Raji (cell line): ENCODE results near the gene NBEA.

Experiments used
- POLR2A ChIP-seq: IDR thresholded peaks from 2 replicates; pipeline ENCODE4 v1.6.1; 2011; ENCODE audit warnings: low read depth, low read length, control low read depth; ENCODE audit not compliant: insufficient read depth

NBEA gene

DNA sequence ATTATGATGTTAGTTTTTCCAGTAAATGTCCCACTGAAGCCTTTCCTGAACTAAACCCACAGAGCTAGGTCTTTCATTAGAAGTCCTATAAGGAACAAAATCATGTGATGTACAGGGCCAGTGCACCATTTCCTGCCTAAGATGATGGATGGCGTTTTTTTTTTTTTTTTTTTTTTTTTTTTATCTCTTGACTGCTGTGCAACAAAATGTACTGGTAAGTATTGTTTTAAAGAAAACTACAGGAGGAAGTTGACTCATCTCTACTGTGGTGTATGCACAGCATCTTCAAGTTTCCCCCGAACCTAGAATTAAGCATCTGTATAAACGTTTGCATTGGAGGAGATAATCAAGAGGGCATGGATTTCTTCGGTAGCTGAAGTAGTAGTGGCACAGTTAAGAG is 197.5 kb downstream of the NBEA start:
- TF ChIP-seq POLR2A = no peak

GRCh38 chr13:35140321-35140720 is 198.3 kb downstream of the NBEA start:
- TF ChIP-seq POLR2A = no peak

GRCh38 chr13:35140831-35141230 is 198.8 kb downstream of the NBEA start:
- TF ChIP-seq POLR2A = no peak

- no peak for TF ChIP-seq POLR2A
These were observed 201.1 kb downstream of the NBEA start for GRCh38 chr13:35143123-35143522.

- TF ChIP-seq POLR2A = no peak
These were observed 202.3 kb downstream of the NBEA start for GRCh38 chr13:35144166-35144890.

GRCh38 chr13:35146686-35147085 is 204.6 kb downstream of the NBEA start:
- no peak for TF ChIP-seq POLR2A

DNA sequence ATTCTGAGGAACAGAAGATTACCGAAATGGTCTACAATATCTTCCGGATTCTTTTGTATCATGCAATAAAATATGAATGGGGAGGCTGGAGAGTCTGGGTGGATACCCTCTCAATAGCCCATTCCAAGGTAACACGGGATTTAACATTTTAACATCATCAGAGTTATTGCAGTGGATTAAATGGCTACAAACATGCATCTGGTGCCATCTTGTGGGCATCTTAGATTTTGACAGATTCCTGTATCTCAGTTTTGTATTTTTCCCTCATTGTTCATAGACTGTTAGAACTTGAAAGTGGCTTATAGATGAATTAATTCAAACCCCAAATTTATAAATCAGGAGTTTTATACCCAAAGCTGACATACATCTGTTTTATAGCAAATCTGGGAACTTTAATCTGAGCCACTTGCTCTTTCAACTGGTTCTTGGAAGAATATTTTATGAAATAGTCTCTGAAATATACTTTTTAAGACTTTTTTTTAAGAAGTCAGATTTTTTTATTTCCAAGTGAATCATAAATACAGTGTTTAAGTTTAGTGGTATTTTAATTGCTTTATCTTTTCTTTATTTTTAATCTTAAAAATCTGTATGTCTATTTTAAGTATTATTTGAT is 215.2 kb downstream of the NBEA start:
- TF ChIP-seq POLR2A = no peak

DNA sequence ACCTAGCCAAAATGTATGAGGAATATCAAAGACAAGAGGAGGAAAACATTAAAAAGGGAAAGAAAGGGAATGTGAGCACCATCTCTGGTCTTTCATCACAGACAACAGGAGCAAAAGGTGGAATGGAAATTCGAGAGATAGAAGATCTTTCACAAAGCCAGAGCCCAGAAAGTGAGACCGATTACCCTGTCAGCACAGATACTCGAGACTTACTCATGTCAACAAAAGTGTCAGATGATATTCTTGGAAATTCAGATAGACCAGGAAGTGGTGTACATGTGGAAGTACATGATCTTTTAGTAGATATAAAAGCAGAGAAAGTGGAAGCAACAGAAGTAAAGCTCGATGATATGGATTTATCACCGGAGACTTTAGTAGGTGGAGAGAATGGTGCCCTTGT is 217.0 kb downstream of the NBEA start:
- TF ChIP-seq POLR2A = no peak

DNA sequence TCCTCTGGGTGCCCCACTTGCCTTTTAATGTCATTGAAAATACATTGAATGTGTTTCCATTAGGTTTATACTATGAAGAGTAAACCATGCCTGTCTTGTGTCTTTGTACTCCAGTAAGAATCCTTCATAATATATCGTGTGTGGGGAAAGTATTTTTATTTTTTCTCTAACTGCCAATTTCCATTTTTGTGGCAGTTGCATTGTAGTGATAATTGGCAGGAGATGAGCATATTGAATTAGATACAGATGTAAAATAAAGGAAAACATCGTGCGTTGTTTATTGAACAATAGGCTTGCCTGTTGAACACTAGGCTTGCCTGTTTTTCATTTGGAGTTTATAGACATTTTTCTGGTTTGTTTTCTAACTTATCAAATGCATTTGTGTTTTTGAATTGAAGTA is 218.8 kb downstream of the NBEA start:
- TF ChIP-seq POLR2A = no peak

GRCh38 chr13:35162420-35162819 is 220.3 kb downstream of the NBEA start:
- TF ChIP-seq POLR2A = no peak

- no peak for TF ChIP-seq POLR2A
These were observed 221.6 kb downstream of the NBEA start for GRCh38 chr13:35163674-35164073.

- no peak for TF ChIP-seq POLR2A
These were observed 222.4 kb downstream of the NBEA start for GRCh38 chr13:35164324-35164932.

DNA sequence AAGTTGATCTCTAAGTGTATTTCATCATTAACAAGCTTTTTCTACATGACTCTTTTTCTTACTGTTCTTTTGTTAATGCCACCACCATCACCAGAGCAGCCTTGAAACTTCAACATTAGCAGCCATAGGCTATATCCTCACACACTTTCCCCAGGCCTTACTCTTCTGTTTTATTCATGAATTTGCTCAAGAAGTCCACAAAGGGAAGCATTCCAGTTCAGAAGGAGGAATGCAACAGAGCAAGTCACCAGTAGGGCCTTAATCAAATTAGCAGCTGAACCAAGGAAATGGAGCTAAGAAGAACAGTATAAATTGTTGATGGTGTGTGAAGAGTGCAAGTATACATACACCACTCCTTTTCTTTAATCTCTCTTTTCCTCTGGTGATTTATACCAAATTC is 223.1 kb downstream of the NBEA start:
- no peak for TF ChIP-seq POLR2A

DNA sequence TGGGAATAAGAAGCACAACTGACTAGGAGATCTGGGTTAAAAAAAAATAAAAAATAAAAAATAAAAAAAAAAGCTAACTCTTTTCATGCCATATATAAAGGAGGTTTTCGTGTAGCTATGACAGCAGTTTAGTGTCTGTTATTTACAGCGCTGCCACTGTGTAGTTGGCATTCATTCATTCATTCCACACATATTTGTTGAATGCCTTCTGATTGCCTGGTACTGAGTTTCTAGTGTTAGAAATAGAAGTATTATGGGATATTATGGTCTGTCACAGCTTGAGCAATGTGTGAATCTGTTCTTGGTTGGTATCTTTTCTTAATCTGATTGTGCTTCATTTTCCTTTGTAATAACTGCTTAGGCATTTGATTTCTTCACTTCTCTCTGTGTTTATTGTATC is 237.4 kb downstream of the NBEA start:
- no peak for TF ChIP-seq POLR2A

GRCh38 chr13:35179920-35180663 is 238.0 kb downstream of the NBEA start:
- no peak for TF ChIP-seq POLR2A

DNA sequence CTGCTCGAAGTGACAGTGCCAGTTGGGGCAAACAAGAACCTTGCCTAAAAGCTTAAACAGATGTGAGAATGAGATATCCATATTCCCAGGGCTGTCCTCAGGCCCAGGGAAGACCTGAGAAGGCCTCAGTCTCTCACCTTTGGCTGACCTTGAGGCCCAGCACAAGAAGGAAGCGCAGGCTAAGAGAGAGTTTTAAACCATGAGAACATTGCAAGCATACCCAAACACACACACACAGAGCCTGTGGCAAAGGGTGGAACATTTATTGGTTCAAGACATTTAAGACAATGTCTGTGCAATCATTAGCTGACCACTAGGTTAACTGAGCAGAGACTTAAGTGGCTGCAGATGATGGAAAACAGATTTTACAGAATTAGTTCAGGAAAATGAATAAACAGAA is 248.2 kb downstream of the NBEA start:
- TF ChIP-seq POLR2A = no peak

GRCh38 chr13:35191883-35192282 is 249.8 kb downstream of the NBEA start:
- no peak for TF ChIP-seq POLR2A
